Trophoblast cell (in vitro differentiated cells and primary cell): ENCODE results near the gene AEBP2.

Source experiments
- DNase-seq, 2 donors: peaks; one replicate each; pipeline ENCODE4 v3.0.0-alpha.2; 2016
- H2AFZ ChIP-seq: 2 replicates; pipeline ENCODE4 v1.6.1; 2013; ENCODE audit warnings: low read length, moderate library complexity, mild to moderate bottlenecking; ENCODE audit not compliant: insufficient read depth, poor library complexity
- H2AK5ac ChIP-seq: 2 replicates; pipeline ENCODE4 v1.6.1; 2013; ENCODE audit warnings: mild to moderate bottlenecking, low read length
- H2BK120ac ChIP-seq: 2 replicates; pipeline ENCODE4 v1.6.1; 2013; ENCODE audit warnings: low read length, mild to moderate bottlenecking, moderate library complexity; ENCODE audit not compliant: insufficient read depth, poor library complexity
- H2BK12ac ChIP-seq: 2 replicates; pipeline ENCODE4 v1.6.1; 2013; ENCODE audit warnings: mild to moderate bottlenecking, low read length, moderate library complexity
- H2BK5ac ChIP-seq: 2 replicates; pipeline ENCODE4 v1.6.1; 2013; ENCODE audit warnings: low read length, low read depth, moderate library complexity, mild to moderate bottlenecking; ENCODE audit not compliant: poor library complexity
- H3K14ac ChIP-seq: 2 replicates; pipeline ENCODE4 v1.6.1; 2013; ENCODE audit warnings: mild to moderate bottlenecking, low read length
- H3K18ac ChIP-seq: 2 replicates; pipeline ENCODE4 v1.6.1; 2013; ENCODE audit warnings: mild to moderate bottlenecking, low read length
- H3K23ac ChIP-seq: 2 replicates; pipeline ENCODE4 v1.6.1; 2013; ENCODE audit warnings: low read length
- H3K27ac ChIP-seq: 2 replicates; pipeline ENCODE4 v1.5.1; 2013; ENCODE audit warnings: low read depth, mild to moderate bottlenecking, inconsistent platforms, low read length, moderate library complexity
- H3K27me3 ChIP-seq: 2 replicates; pipeline ENCODE4 v1.6.1; 2013; ENCODE audit warnings: inconsistent platforms, mild to moderate bottlenecking, low read length, moderate library complexity; ENCODE audit not compliant: insufficient read depth
- H3K36me3 ChIP-seq, 2 experiments: 1 replicate in 1 of 2; 2 replicates in 1 of 2; pipeline ENCODE4 v1.6.1; 2013; ENCODE audit warnings: low read length in 2 of 2, mild to moderate bottlenecking in 2 of 2, moderate library complexity in 1 of 2; ENCODE audit not compliant: insufficient read depth in 2 of 2, control insufficient read depth in 1 of 2
- H3K4ac ChIP-seq: 2 replicates; pipeline ENCODE4 v1.6.1; 2013; ENCODE audit warnings: low read depth, mild to moderate bottlenecking, low read length, moderate library complexity
- H3K4me1 ChIP-seq, 2 experiments: 1 replicate in 1 of 2; 2 replicates in 1 of 2; pipeline ENCODE4 v1.6.1; 2013; ENCODE audit warnings: low read length in 2 of 2, mild to moderate bottlenecking in 2 of 2, moderate library complexity in 1 of 2; ENCODE audit not compliant: insufficient read depth in 2 of 2, control insufficient read depth in 1 of 2
- H3K4me2 ChIP-seq: 2 replicates; pipeline ENCODE4 v1.6.1; 2013; ENCODE audit warnings: inconsistent platforms, mild to moderate bottlenecking, low read length, moderate library complexity
- H3K4me3 ChIP-seq: 2 replicates; pipeline ENCODE4 v1.5.1; 2013; ENCODE audit warnings: mild to moderate bottlenecking, low read depth, low read length, inconsistent platforms
- H3K79me1 ChIP-seq: one replicate; pipeline ENCODE4 v1.6.1; 2013; ENCODE audit warnings: low read length
- H3K79me2 ChIP-seq: 2 replicates; pipeline ENCODE4 v1.6.1; 2013; ENCODE audit warnings: low read length, mild to moderate bottlenecking; ENCODE audit not compliant: control insufficient read depth, insufficient read depth, poor library complexity
- H3K9ac ChIP-seq: 2 replicates; pipeline ENCODE4 v1.6.1; 2013; ENCODE audit warnings: mild to moderate bottlenecking, low read length
- H3K9me3 ChIP-seq: 2 replicates; pipeline ENCODE4 v1.6.1; 2013; ENCODE audit warnings: low read depth, mild to moderate bottlenecking, control low read depth, inconsistent platforms, low read length; ENCODE audit not compliant: insufficient read depth
- H4K12ac ChIP-seq: 2 replicates; pipeline ENCODE4 v1.6.1; 2013; ENCODE audit warnings: low read depth, mild to moderate bottlenecking, low read length, moderate library complexity
- H4K8ac ChIP-seq: 2 replicates; pipeline ENCODE4 v1.6.1; 2013; ENCODE audit warnings: low read depth, mild to moderate bottlenecking, low read length, moderate library complexity
- H4K91ac ChIP-seq: one replicate; pipeline ENCODE4 v1.6.1; 2013; ENCODE audit warnings: low read depth, mild to moderate bottlenecking, low read length, moderate library complexity
- WGBS: extraction: QIAGEN DNeasy Blood & Tissue Kit; methylation state at CpG from one replicate; pipeline ENCODE4 v1.1.7; 2013; ENCODE audit warnings: missing lambda C conversion rate; ENCODE audit not compliant: insufficient read length, insufficient coverage; ENCODE audit errors: extremely low coverage; 5-methylcytosine and 5-hydroxymethylcytosine counted together

The AEBP2 gene

DNA sequence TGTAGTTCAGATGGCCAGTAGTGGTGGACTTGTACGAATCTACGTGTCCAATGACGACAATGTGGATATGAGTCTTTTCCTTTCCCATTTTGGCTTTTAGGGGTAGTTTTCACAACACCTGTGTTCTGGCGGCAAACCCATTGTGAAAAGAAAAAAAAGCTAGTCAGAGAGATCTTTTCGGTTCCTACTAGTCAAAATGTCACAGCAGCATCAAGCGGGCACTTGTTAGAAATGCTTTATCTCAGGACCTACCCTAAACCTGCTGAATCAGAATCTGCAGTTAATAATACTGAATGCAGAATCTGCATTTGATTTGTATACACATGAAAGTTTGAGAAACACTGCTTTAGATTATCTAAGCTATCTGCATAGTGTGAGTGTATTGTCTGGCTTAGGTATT, 18.3 kb downstream of the AEBP2 start:
- Histone ChIP-seq H3K9me3 (no peaks in the 10 kb centered on the region), H2BK5ac (no peak overlapping the region), H3K36me3 (peaks cover 4 to 9% of the 10 kb centered on the region in 2 experiments), H2BK12ac (no peak overlapping the region), H4K91ac (no peak overlapping the region), H3K18ac (no peak overlapping the region), H3K27me3 (no peaks in the 10 kb centered on the region), H3K23ac (no peak overlapping the region), H2BK120ac (no peak overlapping the region), H2AFZ (no peak overlapping the region), H3K27ac (no peak overlapping the region), H3K79me1 (no peaks in the 10 kb centered on the region), H4K12ac (no peak overlapping the region), H4K8ac (no peak overlapping the region), H3K14ac (no peak overlapping the region), H3K79me2 (peaks cover 14% of the 10 kb centered on the region), H3K4ac (no peak overlapping the region), H3K4me2 (no peak overlapping the region), H2AK5ac (no peak overlapping the region), H3K9ac (no peak overlapping the region), H3K4me1 (no peaks in the 10 kb centered on the region), H3K4me3 (no peak overlapping the region)
- DNase-seq, result no peak
- WGBS, result no CpG with 5 or more reads among the region's 6 CpGs

DNA sequence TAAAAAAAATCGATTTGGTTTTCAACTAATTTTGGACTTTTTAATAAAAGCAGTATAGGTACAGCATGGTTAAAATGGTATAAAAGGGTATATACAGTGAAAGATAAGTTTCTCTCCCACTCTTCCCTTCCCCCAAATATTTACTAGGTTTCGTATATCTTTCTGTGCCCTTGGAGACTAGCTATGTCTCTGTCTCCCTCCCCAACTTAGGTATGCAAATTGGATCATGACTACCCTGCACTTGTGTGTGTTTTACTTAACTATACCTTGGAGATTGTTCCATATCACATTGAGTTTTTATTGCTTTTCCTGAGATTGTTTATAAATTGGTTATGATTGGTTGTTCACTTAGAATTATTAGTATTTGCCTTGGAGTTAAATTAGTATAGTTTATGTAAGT, 19.4 kb downstream of the AEBP2 start:
- DNase-seq, result no peak
- H2AFZ ChIP-seq, result no peak overlapping the region
- H3K79me2 ChIP-seq, result peaks cover 10% of the 10 kb centered on the region
- H3K18ac ChIP-seq, result no peak overlapping the region
- no peak overlapping the region for H4K8ac ChIP-seq
- H2AK5ac ChIP-seq, result no peak overlapping the region
- no peak overlapping the region for H2BK5ac ChIP-seq
- no peaks in the 10 kb centered on the region for H3K9me3 ChIP-seq
- H3K27me3 ChIP-seq, result no peaks in the 10 kb centered on the region
- H2BK120ac ChIP-seq, result no peak overlapping the region
- no peak overlapping the region for H4K12ac ChIP-seq
- no peak overlapping the region for H2BK12ac ChIP-seq
- H3K14ac ChIP-seq, result no peak overlapping the region
- H3K27ac ChIP-seq, result no peak overlapping the region
- H3K4me3 ChIP-seq, result no peak overlapping the region
- H3K4me2 ChIP-seq, result no peak overlapping the region
- peaks cover 6 to 10% of the 10 kb centered on the region in 2 experiments for H3K36me3 ChIP-seq
- H3K79me1 ChIP-seq, result no peaks in the 10 kb centered on the region
- no peak overlapping the region for H4K91ac ChIP-seq
- no peak overlapping the region for H3K23ac ChIP-seq
- no CpG with 5 or more reads among the region's 2 CpGs for WGBS
- no peaks in the 10 kb centered on the region for H3K4me1 ChIP-seq
- no peak overlapping the region for H3K4ac ChIP-seq
- H3K9ac ChIP-seq, result no peak overlapping the region

DNA sequence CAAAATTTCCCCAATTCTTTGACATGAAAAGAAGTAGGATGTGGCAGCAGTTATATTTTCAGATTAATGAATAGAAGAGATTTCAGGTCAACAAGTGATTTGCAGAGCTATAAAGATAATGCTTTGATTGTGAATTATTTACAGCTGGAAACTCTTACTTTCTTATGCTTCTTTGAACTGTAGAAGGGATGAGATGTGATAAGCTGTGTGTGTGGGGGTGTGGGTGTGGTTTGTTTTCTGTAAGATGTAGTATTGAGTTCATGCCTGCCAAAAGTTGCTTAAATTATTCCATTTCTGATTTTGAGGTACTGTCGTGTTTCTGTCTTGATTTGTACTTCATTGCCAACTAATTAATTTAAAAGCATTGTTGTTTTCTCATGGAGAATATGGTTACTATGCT, 22.7 kb downstream of the AEBP2 start:
- H3K36me3 ChIP-seq, result peaks cover 9 to 10% of the 10 kb centered on the region in 2 experiments
- H3K4ac ChIP-seq, result no peak overlapping the region
- no peak overlapping the region for H4K91ac ChIP-seq
- peaks cover 3% of the 10 kb centered on the region for H3K79me2 ChIP-seq
- no peaks in the 10 kb centered on the region for H3K27me3 ChIP-seq
- no CpG with 5 or more reads among the region's 1 CpG for WGBS
- no peak overlapping the region for H3K27ac ChIP-seq
- DNase-seq, result no peak
- H3K9ac ChIP-seq, result no peak overlapping the region
- no peak overlapping the region for H2BK120ac ChIP-seq
- no peak overlapping the region for H3K4me2 ChIP-seq
- H3K23ac ChIP-seq, result no peak overlapping the region
- no peak overlapping the region for H2BK5ac ChIP-seq
- no peaks in the 10 kb centered on the region for H3K9me3 ChIP-seq
- no peak overlapping the region for H2AK5ac ChIP-seq
- H3K4me3 ChIP-seq, result no peak overlapping the region
- no peak overlapping the region for H2AFZ ChIP-seq
- H3K18ac ChIP-seq, result no peak overlapping the region
- H4K8ac ChIP-seq, result no peak overlapping the region
- no peak overlapping the region for H4K12ac ChIP-seq
- H3K4me1 ChIP-seq, result no peaks in the 10 kb centered on the region
- H2BK12ac ChIP-seq, result no peak overlapping the region
- no peak overlapping the region for H3K14ac ChIP-seq
- H3K79me1 ChIP-seq, result no peaks in the 10 kb centered on the region

- H3K4me1 ChIP-seq, result no peaks in the 10 kb centered on the region
- no peak for DNase-seq
- no peak overlapping the region for H3K18ac ChIP-seq
- H3K9me3 ChIP-seq, result no peaks in the 10 kb centered on the region
- no peaks in the 10 kb centered on the region for H3K79me1 ChIP-seq
- no peak overlapping the region for H3K4me3 ChIP-seq
- no peak overlapping the region for H4K8ac ChIP-seq
- H2BK12ac ChIP-seq, result no peak overlapping the region
- H3K4me2 ChIP-seq, result no peak overlapping the region
- no peak overlapping the region for H2AFZ ChIP-seq
- H3K14ac ChIP-seq, result no peak overlapping the region
- H3K23ac ChIP-seq, result no peak overlapping the region
- H4K91ac ChIP-seq, result no peak overlapping the region
- H4K12ac ChIP-seq, result no peak overlapping the region
- H2BK5ac ChIP-seq, result no peak overlapping the region
- H3K27me3 ChIP-seq, result no peaks in the 10 kb centered on the region
- H3K79me2 ChIP-seq, result peaks cover 3% of the 10 kb centered on the region
- no peak overlapping the region for H3K9ac ChIP-seq
- no peak overlapping the region for H3K27ac ChIP-seq
- no CpG with 5 or more reads among the region's 5 CpGs for WGBS
- H2AK5ac ChIP-seq, result no peak overlapping the region
- peaks cover 12 to 13% of the 10 kb centered on the region in 2 experiments for H3K36me3 ChIP-seq
- no peak overlapping the region for H2BK120ac ChIP-seq
- H3K4ac ChIP-seq, result no peak overlapping the region
Measured at GRCh38 chr12:19462406-19462805, 23.1 kb downstream of the AEBP2 start.
